HG03066 (cell line): ENCODE results near the gene ANKRD28.

Source experiments
- ATAC-seq: cut with Tn5 transposase; IDR thresholded peaks from one replicate; pipeline ENCODE4 v1.9.1; 2021; ENCODE audit warnings: low read depth; ENCODE audit not compliant: unreplicated experiment

Gene ANKRD28

DNA sequence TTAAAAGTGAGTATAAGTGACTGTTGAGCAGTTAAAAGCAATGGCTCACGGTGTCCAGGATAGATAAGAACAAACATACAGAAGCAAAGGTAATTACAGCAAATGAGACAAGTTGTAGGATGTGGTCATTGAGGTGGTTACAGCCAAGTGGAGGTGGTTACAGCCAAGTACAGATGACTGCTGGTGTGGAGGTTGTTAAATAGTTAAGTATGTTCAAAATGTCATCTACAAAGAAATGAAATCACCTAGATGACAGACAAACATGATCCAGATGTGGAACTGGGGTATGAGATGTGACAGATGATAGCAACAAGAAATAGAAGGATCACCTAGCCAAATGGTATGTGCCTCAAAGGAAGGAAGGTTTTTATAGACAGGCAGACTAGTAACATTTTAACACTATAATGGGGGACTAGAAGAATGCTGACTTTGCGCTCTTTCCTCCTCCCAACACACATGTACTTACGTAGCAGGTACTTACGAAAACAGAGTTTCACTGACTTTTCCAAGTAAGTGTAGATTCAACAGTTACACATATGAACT, 6.8 kb upstream of the ANKRD28 start:
- ATAC-seq: peak; percentile 53

DNA sequence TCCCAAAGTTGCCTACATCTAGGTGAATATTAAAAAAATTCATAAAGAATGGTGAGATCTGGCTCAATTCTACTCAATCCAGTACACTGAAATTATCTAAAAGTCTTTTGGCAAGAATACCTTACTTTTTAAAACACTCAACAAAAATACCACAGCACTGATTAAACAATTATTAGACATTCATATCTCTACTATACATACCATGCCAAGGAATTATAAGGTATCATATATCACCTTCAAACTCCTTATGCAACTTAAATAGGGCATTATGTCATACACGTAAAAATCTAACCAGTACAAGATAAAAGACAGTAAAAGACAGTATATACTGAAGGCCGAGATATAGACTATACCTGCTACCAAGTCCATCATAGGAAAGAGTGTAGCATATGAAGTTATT, 6.1 kb upstream of the ANKRD28 start:
- ATAC-seq: no peak

DNA sequence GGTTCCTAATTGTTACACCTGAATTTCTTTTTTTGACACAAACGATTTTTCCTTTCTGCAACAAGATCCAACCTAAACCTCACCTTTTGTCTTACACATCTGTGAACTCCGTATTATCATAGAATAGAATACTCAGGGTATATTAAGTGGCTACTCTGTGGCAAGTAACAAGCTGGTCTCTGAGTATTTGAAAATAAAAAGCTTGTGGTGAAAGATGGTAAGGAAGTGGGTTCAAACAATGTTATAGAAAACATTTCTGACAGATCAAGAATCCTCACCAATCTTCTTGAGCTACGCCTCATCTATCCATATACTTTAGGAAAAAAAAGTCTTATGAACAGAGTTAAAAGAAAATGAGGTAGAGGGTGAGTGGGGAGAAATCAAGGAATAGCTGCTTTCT, 3.5 kb upstream of the ANKRD28 start:
- no peak for ATAC-seq

DNA sequence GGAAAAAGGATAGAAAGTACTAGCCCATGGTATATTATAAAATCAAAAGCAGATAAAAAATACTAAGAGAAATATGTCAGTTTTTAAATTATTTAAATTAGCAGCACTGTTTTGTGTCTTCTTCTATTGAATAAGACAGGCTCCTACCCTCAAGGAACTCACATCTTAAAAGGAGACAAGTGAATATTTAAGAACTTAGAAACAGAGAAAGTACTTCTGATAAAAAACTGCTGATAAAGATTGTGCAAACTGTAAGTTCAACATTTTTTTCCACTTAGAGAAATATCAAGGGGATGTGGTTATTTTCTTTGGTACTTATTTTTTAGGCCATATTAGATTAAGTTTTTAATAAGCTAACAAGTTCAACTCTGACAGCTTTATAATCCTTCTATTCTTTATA, 3.0 kb upstream of the ANKRD28 start:
- ATAC-seq: no peak

DNA sequence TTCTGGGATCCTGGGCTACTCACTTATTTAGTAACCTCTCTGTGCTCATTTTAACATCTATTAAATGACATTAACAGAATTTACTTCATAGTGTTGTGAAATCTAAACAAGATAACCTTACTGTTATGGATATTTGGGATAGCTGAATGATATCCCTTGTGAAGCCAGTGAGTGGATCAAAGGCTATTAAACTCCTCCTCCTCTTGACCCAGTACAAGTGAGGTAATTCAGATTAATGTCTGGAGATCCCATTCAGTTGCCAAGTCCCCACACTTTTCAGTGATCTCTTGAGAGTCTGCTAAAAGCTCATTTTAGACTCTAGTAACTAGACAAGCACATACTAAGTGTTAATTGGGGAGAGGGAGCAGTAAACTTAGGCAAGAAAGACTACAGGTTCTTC, 2.5 kb upstream of the ANKRD28 start:
- ATAC-seq: no peak

DNA sequence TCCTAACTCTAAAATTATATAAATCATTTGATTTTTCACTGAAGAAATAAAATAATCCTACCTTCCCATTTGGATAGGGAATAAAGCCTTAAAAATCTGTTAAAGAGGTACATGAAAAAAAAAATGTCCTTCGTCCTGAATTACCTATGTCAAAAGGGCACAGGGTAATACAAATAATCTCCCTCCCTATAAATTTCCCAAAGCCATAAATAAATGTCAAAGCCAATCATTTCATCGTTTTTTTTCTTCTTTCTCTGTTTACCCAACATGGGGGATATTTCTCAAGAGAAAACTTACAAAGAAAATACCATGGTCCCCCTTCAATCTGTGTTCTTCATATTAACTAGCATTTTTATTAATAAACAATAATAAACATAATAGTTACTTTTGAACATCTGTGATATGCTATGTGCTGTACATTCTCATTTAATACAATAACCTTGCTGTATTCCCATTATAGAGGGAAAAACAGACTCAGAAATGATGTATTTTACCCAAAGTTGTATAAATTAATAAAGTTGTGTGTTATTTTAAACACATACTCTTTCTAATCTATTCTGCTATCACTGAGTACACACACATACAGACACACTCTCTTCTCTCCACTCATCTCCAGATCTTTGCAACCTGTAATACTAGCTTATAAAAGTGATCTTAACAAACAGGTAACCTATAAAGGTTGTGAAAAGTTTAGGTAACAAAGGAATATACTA, 910 bp upstream of the ANKRD28 start:
- ATAC-seq: no peak

DNA sequence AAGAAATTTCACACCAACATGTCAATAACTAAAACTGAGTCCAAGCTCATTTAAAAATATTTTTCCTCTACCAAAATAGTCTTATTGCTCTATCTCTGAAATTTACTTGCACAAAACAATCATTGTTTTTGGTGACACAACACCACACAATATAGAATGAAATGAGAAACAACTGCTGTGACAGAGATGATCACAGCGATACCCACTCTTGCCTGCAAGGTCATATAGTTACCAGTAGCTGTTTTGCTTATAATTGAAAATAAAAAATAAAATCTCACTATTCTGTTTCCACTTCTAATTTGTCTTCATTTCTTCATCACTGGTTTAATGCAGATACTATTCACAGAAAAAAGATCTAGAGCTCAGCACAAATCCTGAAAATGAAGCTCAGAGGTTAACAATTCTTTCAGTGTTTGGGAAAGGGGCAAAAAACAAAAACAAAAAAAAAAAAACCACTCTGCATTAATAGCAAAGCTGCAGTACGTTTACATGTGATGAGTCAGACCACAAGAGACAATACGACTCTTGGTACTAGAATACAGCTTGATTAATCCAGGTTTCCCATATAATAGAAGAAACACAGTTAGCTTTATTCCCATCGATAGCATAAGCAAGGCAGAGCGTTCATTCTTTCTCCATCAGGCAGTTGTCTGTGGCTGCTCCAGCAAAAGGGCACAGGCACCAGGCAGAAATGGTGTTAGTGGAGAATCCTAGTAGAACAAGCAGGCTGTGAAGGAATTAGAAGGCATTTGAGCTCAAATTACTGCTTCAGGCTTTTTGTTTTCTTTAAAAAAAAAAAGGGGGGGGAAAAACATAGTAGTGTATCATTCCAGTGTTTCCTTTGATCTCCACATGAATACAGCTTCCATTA, 773 bp downstream of the ANKRD28 start:
- ATAC-seq: peak; percentile 36

DNA sequence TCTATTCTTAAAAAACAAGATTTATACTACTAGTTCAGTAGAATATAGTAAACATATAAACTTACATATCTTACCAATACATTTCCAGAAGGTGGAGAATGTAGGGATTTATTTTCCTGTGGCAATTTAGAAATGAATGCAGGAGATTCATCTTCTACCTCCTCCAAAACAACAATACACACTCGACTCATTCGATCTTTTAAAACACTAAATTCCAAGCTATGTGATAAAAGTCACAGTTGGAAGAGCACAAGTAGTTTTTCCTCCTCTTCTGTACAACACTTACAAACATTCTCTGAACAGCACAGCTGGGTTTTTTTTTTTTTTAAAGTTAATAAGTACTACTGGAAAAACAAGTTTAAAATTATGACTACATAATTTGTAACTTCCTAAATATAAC, 1.4 kb downstream of the ANKRD28 start:
- ATAC-seq: no peak

DNA sequence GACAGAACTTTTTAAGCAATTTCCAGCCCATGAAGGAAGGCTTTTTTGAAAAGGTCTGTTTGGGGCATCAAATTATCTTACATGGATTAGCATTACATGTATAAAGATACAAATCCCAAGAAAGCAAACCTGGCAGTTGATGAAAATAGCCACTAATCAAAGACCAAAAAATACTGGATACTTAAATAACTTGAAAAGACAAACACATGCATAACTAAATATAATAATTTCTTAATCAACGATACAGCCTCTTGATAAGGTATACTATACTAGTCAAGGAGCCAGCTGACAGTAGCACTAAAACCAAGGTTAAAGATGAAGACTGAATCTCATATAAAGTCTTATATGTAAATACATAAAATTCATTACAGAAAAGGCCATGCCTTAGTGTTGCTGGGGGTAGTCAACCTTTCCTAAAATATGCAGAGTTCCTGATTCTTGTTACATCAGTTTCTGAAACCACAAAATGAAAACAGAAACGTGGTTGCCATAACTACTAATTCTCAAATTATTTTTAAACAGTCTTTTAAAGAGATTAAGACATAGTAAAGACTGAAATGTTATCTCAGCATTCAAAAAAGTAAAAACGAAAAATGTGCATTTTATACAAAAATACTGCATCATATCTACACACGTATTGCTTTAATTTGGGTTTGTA, 2.0 kb downstream of the ANKRD28 start:
- ATAC-seq: peak; percentile 37

DNA sequence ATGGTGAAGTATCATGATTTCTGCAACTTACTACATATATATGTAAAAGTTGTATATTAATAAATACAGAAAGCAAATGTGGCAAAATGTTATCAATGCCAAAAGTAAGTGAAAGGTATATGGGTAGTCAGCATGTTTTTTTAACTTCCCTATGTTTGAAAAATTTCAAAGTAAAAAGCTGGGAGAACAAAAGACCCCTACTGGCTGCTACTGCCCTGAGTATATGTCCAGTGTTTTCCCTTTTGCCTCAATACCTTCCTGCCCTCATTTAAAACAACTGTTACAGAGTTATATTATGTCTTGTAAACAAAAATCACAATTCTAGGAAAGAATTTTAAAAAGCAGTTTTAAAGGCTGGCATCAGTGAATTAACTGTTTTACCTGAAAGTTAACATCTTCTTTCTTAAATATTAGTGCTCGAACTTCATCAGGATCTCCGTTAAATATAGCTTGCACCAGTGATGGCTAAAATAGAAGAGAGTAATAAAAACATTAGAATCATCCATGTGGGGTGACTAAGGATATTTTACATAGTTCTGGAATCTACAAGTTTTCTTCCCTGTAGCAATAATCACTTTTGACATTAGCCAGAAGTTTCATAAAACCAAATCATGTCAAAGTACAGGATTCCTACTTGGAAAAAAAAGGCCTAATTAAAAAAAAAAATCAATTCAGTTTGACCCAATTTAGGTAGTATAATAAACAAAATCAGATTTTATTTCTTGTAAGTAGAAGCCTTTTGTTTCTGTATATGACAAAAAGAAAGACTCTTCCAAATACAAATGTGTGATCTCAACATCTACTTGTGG, 2.7 kb downstream of the ANKRD28 start:
- ATAC-seq: no peak

DNA sequence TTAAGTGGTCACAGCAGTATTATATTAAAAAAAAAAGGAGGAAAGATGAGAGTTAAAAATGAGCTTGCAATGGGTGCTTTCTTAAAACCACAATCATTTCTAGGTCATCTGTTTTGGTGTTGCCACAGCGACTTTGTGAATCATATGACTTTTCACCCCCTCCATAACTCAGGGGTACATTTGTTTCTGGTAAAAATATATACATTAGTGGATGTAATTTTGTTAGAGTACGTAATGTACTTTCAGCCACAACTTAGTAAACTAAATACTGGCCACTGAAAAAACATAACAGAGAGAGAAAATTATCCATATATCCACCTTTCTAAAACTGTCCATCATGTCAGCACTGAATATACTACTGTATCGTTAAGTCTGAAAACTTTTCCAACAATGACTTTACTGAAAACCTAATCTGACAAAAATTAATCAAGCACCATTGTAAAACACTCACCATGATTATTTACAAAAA, 3.4 kb downstream of the ANKRD28 start:
- peak; percentile 38 for ATAC-seq

DNA sequence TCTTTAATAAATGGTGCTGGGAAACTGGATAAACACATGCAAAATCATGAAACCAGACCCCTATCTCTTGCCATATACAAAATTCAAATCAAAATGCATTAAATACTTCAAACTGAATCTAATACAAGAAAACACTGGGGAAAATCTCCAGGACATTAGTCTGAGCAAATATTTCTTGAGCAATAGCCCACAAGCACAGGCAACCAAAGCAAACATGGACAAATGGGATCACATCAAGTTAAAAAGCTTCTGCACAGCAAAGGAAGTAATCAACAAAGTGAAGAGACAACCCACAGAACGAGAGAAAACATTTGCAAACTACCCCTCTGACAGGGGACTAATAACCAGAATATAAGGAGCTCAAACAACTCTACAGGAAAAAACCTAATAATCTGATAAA, 6.3 kb downstream of the ANKRD28 start:
- no peak for ATAC-seq

DNA sequence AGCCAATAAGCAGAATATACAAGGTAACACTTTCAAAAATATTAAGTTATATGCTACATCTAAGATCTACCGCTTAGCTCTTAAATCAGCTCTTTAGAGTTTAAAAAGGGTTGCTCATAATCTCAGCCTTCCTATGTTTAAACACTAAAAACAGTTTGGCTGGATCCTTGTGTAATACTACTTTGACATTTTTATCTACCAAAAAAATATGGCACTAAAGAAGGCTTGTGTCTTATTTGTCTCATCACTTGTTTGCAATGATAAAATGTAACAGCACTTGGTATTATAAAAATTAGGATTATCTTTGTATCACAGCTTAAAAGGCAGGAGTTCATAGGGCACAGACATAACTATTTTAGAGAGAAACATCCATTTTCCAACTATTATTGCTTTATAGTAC, 9.8 kb downstream of the ANKRD28 start:
- no peak for ATAC-seq

DNA sequence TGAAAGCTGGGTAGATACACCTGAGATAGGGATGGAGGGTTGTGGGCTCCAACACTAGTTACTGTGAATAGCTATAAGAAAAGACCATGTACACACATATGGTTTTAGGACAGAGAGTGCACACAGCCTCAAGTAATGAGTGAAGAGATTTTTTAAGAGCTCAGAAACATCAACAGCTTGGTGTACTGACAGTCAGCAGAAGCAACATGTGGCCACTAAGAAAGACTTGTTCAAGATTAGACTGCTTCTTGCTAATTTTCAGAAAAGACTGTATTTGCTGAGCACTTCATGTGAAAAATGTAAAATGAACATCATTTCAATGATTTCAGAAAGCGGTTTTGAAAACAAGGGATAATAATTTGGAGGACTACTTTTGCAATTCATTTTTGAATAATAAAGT, 10.3 kb downstream of the ANKRD28 start:
- ATAC-seq: no peak

DNA sequence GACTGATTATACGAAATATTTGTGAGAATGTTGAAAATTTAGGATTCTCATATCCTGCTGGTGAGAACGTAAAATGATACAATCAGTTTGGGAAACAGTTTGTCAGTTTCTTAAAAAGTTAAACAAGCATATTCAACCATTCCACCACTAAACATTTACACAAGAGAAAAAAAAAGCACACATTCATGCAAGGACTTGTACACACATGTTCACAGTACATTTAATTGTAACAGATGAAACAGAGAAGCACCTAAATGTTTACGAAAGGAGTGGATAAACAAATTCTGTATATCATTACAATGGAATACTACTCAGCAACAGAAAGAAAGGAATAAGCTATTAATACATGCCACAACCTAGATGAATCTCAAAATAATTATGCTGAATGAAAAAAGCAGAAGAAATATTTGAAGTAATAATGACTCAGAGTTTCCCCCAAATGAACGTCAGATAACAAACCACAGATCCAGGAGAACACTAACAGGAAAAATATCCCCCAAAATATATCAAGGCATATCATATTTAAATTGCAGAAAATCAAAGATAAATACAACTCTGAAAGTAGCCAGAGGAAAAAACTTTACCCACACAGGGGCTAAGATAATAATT, 14.3 kb downstream of the ANKRD28 start:
- no peak for ATAC-seq

DNA sequence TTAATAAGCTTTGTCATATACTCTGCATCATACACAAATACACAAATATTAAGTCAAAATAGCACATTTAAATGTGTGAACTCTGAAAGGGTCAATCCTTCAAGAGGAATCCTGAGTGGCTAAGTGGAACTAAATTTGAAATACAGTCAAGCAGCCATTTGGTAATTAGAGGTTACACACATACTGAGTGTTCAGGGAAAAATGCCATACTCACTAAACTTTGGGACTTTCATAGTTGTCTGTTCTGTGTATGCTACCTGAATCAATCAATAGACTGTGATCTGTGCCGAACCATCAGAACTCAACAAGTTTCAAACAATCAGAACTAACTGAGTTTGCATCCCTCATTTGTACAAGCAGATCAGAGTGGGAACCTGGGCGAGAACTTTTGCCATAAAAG, 15.3 kb downstream of the ANKRD28 start:
- ATAC-seq: no peak

DNA sequence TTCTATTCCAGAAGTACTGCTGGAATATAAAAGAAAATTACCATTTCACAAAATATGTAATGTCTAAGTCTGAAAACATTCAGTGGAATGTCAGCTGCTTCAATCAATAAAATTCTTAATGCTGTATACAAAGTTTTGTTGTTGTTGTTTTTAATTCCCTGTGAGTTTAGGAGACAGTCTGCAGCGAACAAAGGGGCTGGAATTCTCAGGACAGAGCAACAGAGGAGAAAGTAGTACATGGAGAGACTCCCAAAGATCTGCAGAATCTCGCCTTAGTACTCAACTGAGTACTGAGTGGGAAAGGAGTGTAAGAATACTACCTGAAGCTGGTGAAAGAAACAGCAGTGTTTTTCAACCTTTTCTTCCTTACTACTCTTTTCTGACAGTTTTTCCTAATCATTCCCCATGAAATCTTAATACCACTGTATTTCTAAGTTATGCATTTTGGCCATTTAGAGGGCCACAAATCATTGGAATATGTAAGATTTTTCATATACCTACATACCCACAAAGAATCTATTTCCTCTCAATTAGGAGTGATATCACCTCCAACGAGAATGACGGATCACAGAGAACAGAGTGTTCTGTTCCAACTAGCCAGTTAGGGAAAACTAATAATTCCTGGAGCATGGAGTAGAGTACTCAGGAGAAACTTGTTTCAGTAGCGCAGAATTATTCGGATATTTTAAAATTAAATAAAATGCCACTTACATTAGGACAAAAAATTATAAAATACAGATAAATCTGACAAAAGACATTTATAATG, 16.0 kb downstream of the ANKRD28 start:
- ATAC-seq: no peak

DNA sequence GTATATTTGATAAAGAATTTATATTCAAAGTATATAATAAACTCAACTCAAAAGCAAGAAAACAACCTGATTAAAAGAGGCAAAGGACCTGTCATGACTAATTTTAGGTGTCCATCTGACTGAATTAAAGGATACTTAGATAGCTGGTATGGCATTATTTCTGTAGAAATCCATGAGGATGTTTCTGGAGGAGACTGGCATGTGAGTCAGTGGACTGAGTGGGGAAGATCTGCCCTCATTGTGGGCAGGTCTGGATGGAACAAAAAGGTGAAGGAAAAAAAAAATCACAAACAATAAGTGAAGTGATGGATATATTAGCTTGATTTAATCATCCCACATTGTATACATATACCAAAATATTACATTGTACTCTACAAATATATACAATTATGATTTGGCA, 16.6 kb downstream of the ANKRD28 start:
- ATAC-seq: no peak

DNA sequence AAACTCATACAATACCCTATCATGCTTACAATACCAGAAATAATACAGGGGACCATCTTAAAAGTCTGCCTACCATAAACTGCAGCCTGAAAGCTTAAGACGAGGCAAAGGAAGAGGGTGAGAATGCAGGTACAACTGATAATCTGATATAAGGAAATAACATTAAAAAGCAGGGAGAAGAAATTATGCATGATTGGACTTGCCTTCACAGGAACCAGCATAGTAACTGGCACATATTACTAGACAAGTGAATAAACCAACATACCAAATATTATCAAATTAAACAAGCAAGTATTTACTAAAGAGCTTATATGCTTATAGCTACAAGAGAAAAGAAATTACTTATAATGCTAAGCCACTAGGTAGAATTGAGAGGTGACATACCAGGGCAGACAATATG, 18.7 kb downstream of the ANKRD28 start:
- ATAC-seq: no peak
